Measurements from ENCODE around the gene NBDY. TPM values are rescaled to one million over a fixed set of nuclear protein-coding genes. Genes with fewer than 3 reads are reported as not detected.
A peak's percentile ranks its signal among the peaks of the same experiment; 100 is the strongest.

The NBDY gene
- total and polyA plus RNA-seq, 11 donors: 10.4 to 33.5 (median 26.2) TPM

- peak overlapping the region in 9 of 12 donors; percentile 4 to 67 (median 21) for H3K4me3 ChIP-seq
- intact Hi-C loops (cut with DNase I): loop anchor here in 4 of 10 donors (2.0 to 10.0 kb wide), 4 partner anchors 172 to 652 kb away; no protein-coding TSS in a partner anchor
- DNase-seq (peak; percentile 23 to 82 (median 65)), ATAC-seq (peak; percentile 42 to 88 (median 80))
- TF ChIP-seq CTCF (IDR thresholded peaks at IDR 0.05) (peak in 11 of 12 donors; percentile 14 to 62 (median 47)), POLR2A (IDR thresholded peaks at IDR 0.05) (no peak)
- 37 to 63% (median 50%) methylated on average over 20 to 27 of the region's 27 CpGs for WGBS, 4 donors
- no peaks in the 10 kb centered on the region for H3K27me3 ChIP-seq
- H3K27ac ChIP-seq: peak overlapping the region in 5 of 12 donors; percentile 66 to 83 (median 70)
- H3K4me1 ChIP-seq: peaks cover 0 to 22% (median 1%) of the 10 kb centered on the region in 12 donors
- H3K9me3 ChIP-seq: no peaks in the 10 kb centered on the region
- no peaks in the 10 kb centered on the region for H3K36me3 ChIP-seq
Observed at GRCh38 chrX:56802921-56803849, 74.1 kb downstream of the NBDY start.

- H3K9me3 ChIP-seq: no peaks in the 10 kb centered on the region
- H3K36me3 ChIP-seq: no peaks in the 10 kb centered on the region
- H3K4me3 ChIP-seq: peak overlapping the region in 1 of 12 donors; percentile 21
- DNase-seq: no peak
- H3K27me3 ChIP-seq: peaks cover 0 to 4% (median 0%) of the 10 kb centered on the region in 9 donors
- peaks cover 0 to 15% (median 0%) of the 10 kb centered on the region in 12 donors for H3K4me1 ChIP-seq
- 65 to 87% (median 75%) methylated on average over 10 to 11 of the region's 11 CpGs for WGBS, 4 donors
- TF ChIP-seq CTCF (IDR thresholded peaks at IDR 0.05) (peak in 2 of 12 donors; percentile 2), POLR2A (IDR thresholded peaks at IDR 0.05) (no peak)
- H3K27ac ChIP-seq: peak overlapping the region in 2 of 12 donors; percentile 70 to 83
- peak in 1 of 4 donors; percentile 32 for ATAC-seq
- intact Hi-C loops (cut with DNase I): loop anchor here in 4 of 10 donors (2.0 to 10.0 kb wide), 4 partner anchors 171 to 651 kb away; no protein-coding TSS in a partner anchor
Observed at GRCh38 chrX:56803850-56804681, 75.0 kb downstream of the NBDY start.

GRCh38 chrX:56804867-56805266 lies 75.8 kb downstream of the NBDY start:
- no peak for TF ChIP-seq POLR2A (IDR thresholded peaks at IDR 0.05)
- no peak for TF ChIP-seq CTCF (IDR thresholded peaks at IDR 0.05)
- Histone ChIP-seq H3K9me3 (no peaks in the 10 kb centered on the region), H3K36me3 (no peaks in the 10 kb centered on the region), H3K4me3 (no peak overlapping the region), H3K27me3 (peaks cover 0 to 8% (median 0%) of the 10 kb centered on the region in 9 donors), H3K4me1 (peaks cover 0 to 15% (median 0%) of the 10 kb centered on the region in 12 donors), H3K27ac (no peak overlapping the region)
- no peak for ATAC-seq
- DNase-seq: no peak
- intact Hi-C loops (cut with DNase I): loop anchor here in 4 of 10 donors (5.0 to 10.0 kb wide), 3 partner anchors 170 to 650 kb away; no protein-coding TSS in a partner anchor
- 65 to 89% (median 85%) methylated on average over 4 of the region's 4 CpGs for WGBS, 4 donors
